ENCODE data around the gene DNASE1L1. TPM values are rescaled to one million over a fixed set of nuclear protein-coding genes. Genes with fewer than 3 reads are reported as not detected.

DNASE1L1 gene
- total and polyA plus RNA-seq, 2 of the 13 experiments (the other 11 are each of a cell fraction or from before 2014, with no cell fraction given) = 4.7 to 12.3 TPM

DNA sequence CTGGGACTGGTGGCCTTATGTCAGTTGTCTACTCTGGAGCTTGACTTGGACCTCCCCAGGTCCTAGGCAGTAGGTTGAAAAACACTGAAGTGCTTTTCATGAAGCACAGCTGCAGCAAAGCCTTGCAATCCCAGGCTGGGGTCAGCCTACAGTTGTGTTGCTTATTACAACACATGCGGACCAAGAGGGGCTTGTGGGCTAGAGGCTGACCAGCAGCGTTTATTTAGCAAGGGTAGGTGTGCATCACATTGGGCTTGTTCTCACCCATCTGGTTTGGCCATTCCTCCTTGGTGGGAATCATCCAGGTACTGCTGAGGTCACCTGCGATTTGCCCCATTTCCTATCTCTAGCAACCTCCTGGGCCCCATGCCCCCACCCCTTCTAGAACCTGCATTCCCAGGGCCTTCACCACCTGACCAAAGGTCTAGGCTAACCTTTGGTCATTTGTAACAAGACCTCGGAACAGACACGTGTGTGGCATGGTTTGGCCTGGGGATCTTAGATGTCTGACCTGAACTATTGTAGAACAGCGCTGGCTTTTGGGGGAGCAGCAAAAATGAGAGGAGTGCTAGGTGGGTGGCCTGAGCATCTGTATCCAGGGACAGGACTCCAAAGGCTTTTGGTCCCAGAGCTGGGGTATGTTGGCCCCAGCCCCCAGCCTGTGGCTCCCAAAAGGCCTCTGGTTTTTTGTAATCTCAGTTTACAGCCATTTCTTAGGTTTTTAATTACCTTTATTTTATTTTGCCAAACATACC lies 7.8 kb downstream of the DNASE1L1 start (continued):
- peak; percentile 66; the same call in 1 of the 2 replicates for TF ChIP-seq SPEN (CRISPR knock-in tag; IDR thresholded peaks at IDR 0.05; ENCODE audit: low read depth)
- TF ChIP-seq ELF4 (CRISPR knock-in tag; IDR thresholded peaks at IDR 0.05; ENCODE audit: borderline replicate concordance) = no peak
- TF ChIP-seq TMF1 (CRISPR knock-in tag; IDR thresholded peaks at IDR 0.05; ENCODE audit: low read depth) = 0 out of 2 replicates have a peak, but pooled peaks have one; percentile 50
- no peak for TF ChIP-seq ZNF737 (CRISPR knock-in tag; IDR thresholded peaks at IDR 0.05; ENCODE audit: borderline replicate concordance)
- TF ChIP-seq ZNF747 (CRISPR knock-in tag; IDR thresholded peaks at IDR 0.05; ENCODE audit: borderline replicate concordance) = no peak
- no peak for TF ChIP-seq RFXANK (CRISPR knock-in tag; IDR thresholded peaks at IDR 0.05)
- no peak for TF ChIP-seq PHF8 (CRISPR knock-in tag; IDR thresholded peaks at IDR 0.05)
- peak; percentile 77 for TF ChIP-seq MAX (IDR thresholded peaks at IDR 0.05)
- peak; percentile 96 for TF ChIP-seq POLR2AphosphoS2 (IDR thresholded peaks at IDR 0.05; ENCODE audit: low read depth, low read length)
- TF ChIP-seq ZNF407 (CRISPR knock-in tag; IDR thresholded peaks at IDR 0.05; ENCODE audit: not compliant biosample characterization) = no peak
- TF ChIP-seq ZNF792 (CRISPR knock-in tag; IDR thresholded peaks at IDR 0.05) = peak; percentile 77; the same call in 1 of the 2 replicates
- peak; percentile 51; the same call in 1 of the 2 replicates for TF ChIP-seq ZGPAT (CRISPR knock-in tag; IDR thresholded peaks at IDR 0.05)
- no peak for TF ChIP-seq ZNF776 (CRISPR knock-in tag; IDR thresholded peaks at IDR 0.05)
- no peak for TF ChIP-seq CSRNP1 (CRISPR knock-in tag; IDR thresholded peaks at IDR 0.05)
- no peak for TF ChIP-seq ZSCAN29 (CRISPR knock-in tag; conservative IDR thresholded peaks at IDR 0.05)
- TF ChIP-seq ZNF619 (CRISPR knock-in tag; IDR thresholded peaks at IDR 0.05) = no peak

Measured in HepG2 (cell line).